Right atrium auricular region (tissue), 2 donors: Measurements from ENCODE around the gene EML6. TPM values are rescaled to one million over a fixed set of nuclear protein-coding genes. Genes with fewer than 3 reads are reported as not detected.

Experiments used
- DNase-seq: peaks from one replicate; pipeline ENCODE4 v3.0.0-alpha.2; 2019; ENCODE audit warnings: low spot score
- H3K27ac ChIP-seq, 2 donors: fragments of 200-600 bp; sonication (generic); 1 replicate in 1 of 2; 2 replicates in 1 of 2; pipeline ENCODE4 v1.5.1; 2016 to 2019
- H3K27me3 ChIP-seq, 2 donors: fragments of 200-600 bp; sonication (generic); one replicate each; pipeline versions ENCODE4 v1.5.1 to v1.6.0; 2017 to 2019
- H3K36me3 ChIP-seq: fragments of 200-600 bp; sonication (generic); one replicate; pipeline ENCODE4 v1.5.1; 2016
- H3K4me1 ChIP-seq, 2 donors: fragments of 200-600 bp; sonication (generic); one replicate each; pipeline versions ENCODE4 v1.5.1 to v1.6.0; 2017 to 2019
- H3K4me3 ChIP-seq, 2 donors: fragments of 200-600 bp; sonication (generic); 1 replicate in 1 of 2; 2 replicates in 1 of 2; pipeline ENCODE4 v1.5.1; 2017 to 2019; ENCODE audit warnings: mild to moderate bottlenecking in 1 of 2, moderate library complexity in 1 of 2
- H3K9me3 ChIP-seq, 2 donors: fragments of 200-600 bp; sonication (generic); one replicate each; pipeline ENCODE4 v1.5.1; 2019
- CTCF ChIP-seq, 2 donors: fragments of 200-600 bp; sonication (generic); IDR thresholded peaks; one replicate each; pipeline ENCODE4 v1.5.1; 2019; ENCODE audit warnings: antibody characterized with exemption in 2 of 2
- total RNA-seq, 2 donors: library from RNA; depleted of rRNA; stranded (reverse); fragments of >200 nt; gene quantifications; one replicate each; pipeline ENCODE4 v1.1.0, GENCODE V29; 2016

Gene EML6
- total RNA-seq, 2 donors from 2014 or later: 1.1 to 1.2 TPM

GRCh38 chr2:54791831-54792230 lies 68.4 kb downstream of the EML6 start:
- Histone ChIP-seq H3K27ac (no peak overlapping the region), H3K27me3 (no peaks in the 10 kb centered on the region), H3K9me3 (no peaks in the 10 kb centered on the region), H3K36me3 (no peaks in the 10 kb centered on the region), H3K4me1 (no peaks in the 10 kb centered on the region), H3K4me3 (no peak overlapping the region)
- DNase-seq: no peak
- TF ChIP-seq CTCF (IDR thresholded peaks at IDR 0.05): no peak

GRCh38 chr2:54797307-54797706 lies 73.8 kb downstream of the EML6 start:
- TF ChIP-seq CTCF (IDR thresholded peaks at IDR 0.05): no peak
- H3K4me1 ChIP-seq: no peaks in the 10 kb centered on the region
- H3K27me3 ChIP-seq: no peaks in the 10 kb centered on the region
- H3K36me3 ChIP-seq: no peaks in the 10 kb centered on the region
- no peak overlapping the region for H3K4me3 ChIP-seq
- H3K27ac ChIP-seq: no peak overlapping the region
- DNase-seq: no peak
- H3K9me3 ChIP-seq: no peaks in the 10 kb centered on the region

- Histone ChIP-seq H3K27ac (no peak overlapping the region), H3K36me3 (no peaks in the 10 kb centered on the region), H3K27me3 (no peaks in the 10 kb centered on the region), H3K9me3 (no peaks in the 10 kb centered on the region), H3K4me3 (no peak overlapping the region), H3K4me1 (no peaks in the 10 kb centered on the region)
- DNase-seq: no peak
- no peak for TF ChIP-seq CTCF (IDR thresholded peaks at IDR 0.05)
Observed at GRCh38 chr2:54801352-54801751, 77.9 kb downstream of the EML6 start.

- TF ChIP-seq CTCF (IDR thresholded peaks at IDR 0.05): no peak
- H3K27ac ChIP-seq: no peak overlapping the region
- H3K4me1 ChIP-seq: no peaks in the 10 kb centered on the region
- no peaks in the 10 kb centered on the region for H3K36me3 ChIP-seq
- no peak overlapping the region for H3K4me3 ChIP-seq
- no peaks in the 10 kb centered on the region for H3K9me3 ChIP-seq
- no peaks in the 10 kb centered on the region for H3K27me3 ChIP-seq
- no peak for DNase-seq
Observed at GRCh38 chr2:54803783-54804751, 80.6 kb downstream of the EML6 start.

- Histone ChIP-seq H3K27me3 (no peaks in the 10 kb centered on the region), H3K27ac (no peak overlapping the region), H3K36me3 (no peaks in the 10 kb centered on the region), H3K9me3 (no peaks in the 10 kb centered on the region), H3K4me3 (no peak overlapping the region), H3K4me1 (no peaks in the 10 kb centered on the region)
- DNase-seq: no peak
- no peak for TF ChIP-seq CTCF (IDR thresholded peaks at IDR 0.05)
Observed at GRCh38 chr2:54805255-54805654, 81.8 kb downstream of the EML6 start.
